PC-9 (cell line): Measurements from ENCODE around the gene FBXO34. TPM values are rescaled to one million over a fixed set of nuclear protein-coding genes. Genes with fewer than 3 reads are reported as not detected.

Experiments used
- BruUV-seq: library from RNA; stranded (reverse); fragments of 400-500 nt; replicated peaks from 2 replicates; lab custom pipeline; 2021; lab: Mats Ljungman, UMichigan
- CTCF ChIA-PET: fragments of 300-600 bp; sonication (Branson Sonifier 250); formaldehyde crosslinking; loops from one replicate; lab custom pipeline; 2022; ENCODE audit warnings: antibody characterized with exemption; lab: Charles Lee
- POLR2A ChIA-PET: fragments of 300-600 bp; sonication (Branson Sonifier 250); formaldehyde crosslinking; loops from one replicate; lab custom pipeline; 2022; ENCODE audit warnings: antibody characterized with exemption; ENCODE audit not compliant: unreplicated experiment; lab: Charles Lee
- DNase-seq, 2 experiments: peaks; one replicate each; pipeline versions ENCODE4 v3.0.0 to v3.0.0-alpha.2; 2015 to 2022; ENCODE audit warnings: mixed read lengths in 1 of 2
- H2AFZ ChIP-seq: fragments of 200-600 bp; sonication (generic); 2 replicates; pipeline ENCODE4 v1.8.1; 2017; ENCODE audit warnings: antibody characterized with exemption
- H3F3A ChIP-seq: fragments of 200-600 bp; sonication (generic); 2 replicates; pipeline ENCODE4 v1.8.1; 2017; ENCODE audit warnings: antibody characterized with exemption, mild to moderate bottlenecking, low read depth; ENCODE audit not compliant: insufficient read depth
- H3K27ac ChIP-seq: fragments of 200-600 bp; sonication (generic); 2 replicates; pipeline ENCODE4 v1.6.1; 2016; ENCODE audit warnings: mixed run types
- H3K27me3 ChIP-seq: fragments of 200-600 bp; sonication (generic); 2 replicates; pipeline ENCODE4 v1.6.1; 2016; ENCODE audit warnings: low read depth, mixed run types; ENCODE audit not compliant: insufficient read depth
- H3K36me3 ChIP-seq: fragments of 200-600 bp; sonication (generic); 2 replicates; pipeline ENCODE4 v1.6.1; 2016; ENCODE audit warnings: low read depth, mixed run types
- H3K4me1 ChIP-seq: fragments of 200-600 bp; sonication (generic); replicated peaks from 2 replicates; pipeline ENCODE4 v1.6.1; 2016; ENCODE audit warnings: mixed run types; ENCODE audit not compliant: insufficient read depth
- H3K4me2 ChIP-seq: fragments of 200-600 bp; sonication (generic); 2 replicates; pipeline ENCODE4 v1.6.1; 2017; ENCODE audit warnings: mixed run types
- H3K4me3 ChIP-seq: fragments of 200-600 bp; sonication (generic); 2 replicates; pipeline ENCODE4 v1.6.1; 2016; ENCODE audit warnings: mixed run types
- H3K79me2 ChIP-seq: fragments of 200-600 bp; sonication (generic); 2 replicates; pipeline ENCODE4 v1.6.1; 2017; ENCODE audit warnings: low read depth, mixed run types
- H3K9me2 ChIP-seq: fragments of 200-600 bp; sonication (generic); 2 replicates; pipeline ENCODE4 v1.8.1; 2017; ENCODE audit warnings: mild to moderate bottlenecking; ENCODE audit not compliant: insufficient read depth
- H3K9me3 ChIP-seq: fragments of 200-600 bp; sonication (generic); 2 replicates; pipeline ENCODE4 v1.8.1; 2016; ENCODE audit warnings: low read depth; ENCODE audit not compliant: insufficient read depth
- H4K20me1 ChIP-seq: fragments of 200-600 bp; sonication (generic); 2 replicates; pipeline ENCODE4 v1.8.1; 2017; ENCODE audit not compliant: insufficient read depth
- CTCF ChIP-seq: fragments of 200-600 bp; sonication (generic); conservative IDR thresholded peaks from 2 replicates; pipeline ENCODE4 v1.6.1; 2017; ENCODE audit warnings: mixed run types, antibody characterized with exemption, mild to moderate bottlenecking, moderate library complexity
- EZH2 ChIP-seq: fragments of 200-600 bp; sonication (generic); IDR thresholded peaks from 2 replicates; pipeline ENCODE4 v1.8.0; 2017; ENCODE audit warnings: antibody characterized with exemption, low read depth
- intact Hi-C: fragments of 100-400 bp; cut with micrococcal nuclease; formaldehyde crosslinking; loops from one replicate; pipeline ENCODE4 v1.10.0; 2022; ENCODE audit not compliant: unreplicated experiment
- total RNA-seq: library from RNA; stranded (reverse); gene quantifications from 2 replicates; pipeline ENCODE4 v1.2.3, GENCODE V29; 2021

Gene FBXO34
- total RNA-seq, 1 experiment from 2014 or later, result 32.8 TPM

- no peak overlapping the region for H3K4me2 ChIP-seq
- H3K4me3 ChIP-seq, result no peak overlapping the region
- peaks cover 17% of the 10 kb centered on the region for H3K9me3 ChIP-seq
- ChIA-PET POLR2A (no interaction called here), CTCF (no interaction called here)
- no peaks in the 10 kb centered on the region for H3K27me3 ChIP-seq
- no TSS peak for BruUV-seq
- TF ChIP-seq CTCF, result no peak
- no peak for TF ChIP-seq EZH2
- intact Hi-C loops, result no loop called here
- peaks cover 18% of the 10 kb centered on the region for H3K79me2 ChIP-seq
- H3K9me2 ChIP-seq, result no peaks in the 10 kb centered on the region
- peaks cover 39% of the 10 kb centered on the region for H3K36me3 ChIP-seq
- no peaks in the 10 kb centered on the region for H3F3A ChIP-seq
- H4K20me1 ChIP-seq, result no peaks in the 10 kb centered on the region
- H3K27ac ChIP-seq, result no peak overlapping the region
- H3K4me1 ChIP-seq, result no peaks in the 10 kb centered on the region
- no peak for DNase-seq
- H2AFZ ChIP-seq, result no peak overlapping the region
Observed at GRCh38 chr14:55313480-55313879, 42.3 kb downstream of the FBXO34 start.

GRCh38 chr14:55314449-55314848 lies 43.2 kb downstream of the FBXO34 start:
- Histone ChIP-seq H3K4me2 (no peak overlapping the region), H4K20me1 (no peaks in the 10 kb centered on the region), H3K36me3 (peaks cover 39% of the 10 kb centered on the region), H3K27ac (no peak overlapping the region), H3F3A (no peaks in the 10 kb centered on the region), H3K27me3 (no peaks in the 10 kb centered on the region), H3K9me2 (no peaks in the 10 kb centered on the region), H3K9me3 (peaks cover 17% of the 10 kb centered on the region), H3K4me1 (no peaks in the 10 kb centered on the region), H2AFZ (no peak overlapping the region), H3K79me2 (peaks cover 9% of the 10 kb centered on the region), H3K4me3 (no peak overlapping the region)
- no peak for DNase-seq
- TF ChIP-seq EZH2, result no peak
- no peak for TF ChIP-seq CTCF
- BruUV-seq, result no TSS peak
- ChIA-PET CTCF (no interaction called here), POLR2A (no interaction called here)
- intact Hi-C loops, result no loop called here

GRCh38 chr14:55316564-55316963 lies 45.3 kb downstream of the FBXO34 start:
- peaks cover 30% of the 10 kb centered on the region for H3K36me3 ChIP-seq
- no peaks in the 10 kb centered on the region for H3K9me2 ChIP-seq
- H2AFZ ChIP-seq, result no peak overlapping the region
- H3K79me2 ChIP-seq, result peaks cover 4% of the 10 kb centered on the region; the same call in 1 of the 2 replicates
- DNase-seq, result no peak
- POLR2A ChIA-PET, result interaction anchor here (0.7 kb wide), 1 partner anchor 24 kb away, joined by 4 read pairs; no protein-coding TSS in a partner anchor
- intact Hi-C loops, result no loop called here
- BruUV-seq, result no TSS peak
- H3K27ac ChIP-seq, result no peak overlapping the region
- H3K9me3 ChIP-seq, result peaks cover 17% of the 10 kb centered on the region
- CTCF ChIA-PET, result no interaction called here
- no peaks in the 10 kb centered on the region for H3K4me1 ChIP-seq
- H3F3A ChIP-seq, result no peaks in the 10 kb centered on the region; the same call in 1 of the 2 replicates
- TF ChIP-seq EZH2 (no peak), CTCF (no peak)
- no peaks in the 10 kb centered on the region for H3K27me3 ChIP-seq
- H3K4me2 ChIP-seq, result no peak overlapping the region
- no peaks in the 10 kb centered on the region for H4K20me1 ChIP-seq
- H3K4me3 ChIP-seq, result no peak overlapping the region
